Stimulated activated CD8-positive, alpha-beta memory T cell treated with anti-CD3 and anti-CD28 coated beads, Interleukin-4, amount 100 ng/mL, for 4 hours (primary cell): ENCODE measurements around the gene NSF.
"Not testable (repeated sequence)": the region's sequence is repeated elsewhere in the genome, so short reads cannot be mapped to it uniquely, and the experiment has no call there.

ENCODE experiments used
- DNase-seq, 2 donors: peaks; one replicate each; pipeline ENCODE4 v3.0.0-alpha.2; 2020; ENCODE audit warnings: low read depth in 2 of 2, low spot score in 1 of 2

NSF gene

GRCh38 chr17:46699014-46699413, 108.5 kb downstream of the NSF start:
- DNase-seq: not testable (repeated sequence)

GRCh38 chr17:46717999-46718398, 127.5 kb downstream of the NSF start:
- no peak for DNase-seq

GRCh38 chr17:46719891-46720290, 129.4 kb downstream of the NSF start:
- no peak for DNase-seq

- no peak for DNase-seq
Observed at GRCh38 chr17:46720408-46720807, 129.9 kb downstream of the NSF start.

GRCh38 chr17:46722662-46723285, 132.3 kb downstream of the NSF start:
- no peak for DNase-seq

- DNase-seq: no peak
Observed at GRCh38 chr17:46726206-46726605, 135.7 kb downstream of the NSF start.

GRCh38 chr17:46727572-46728348, 137.3 kb downstream of the NSF start:
- no peak for DNase-seq

- no peak for DNase-seq
Observed at GRCh38 chr17:46730026-46730425, 139.6 kb downstream of the NSF start.

- no peak for DNase-seq
Observed at GRCh38 chr17:46730679-46731078, 140.2 kb downstream of the NSF start.

GRCh38 chr17:46732160-46732559, 141.7 kb downstream of the NSF start:
- DNase-seq: no peak

GRCh38 chr17:46732754-46733398, 142.4 kb downstream of the NSF start:
- no peak for DNase-seq

GRCh38 chr17:46733837-46734475, 143.5 kb downstream of the NSF start:
- no peak for DNase-seq

- DNase-seq: no peak
Observed at GRCh38 chr17:46736100-46736499, 145.6 kb downstream of the NSF start.

- DNase-seq: no peak
Observed at GRCh38 chr17:46737326-46737725, 146.9 kb downstream of the NSF start.

- no peak for DNase-seq
Observed at GRCh38 chr17:46738544-46738943, 148.1 kb downstream of the NSF start.

- DNase-seq: no peak
Observed at GRCh38 chr17:46739982-46740381, 149.5 kb downstream of the NSF start.

GRCh38 chr17:46741122-46741730, 150.8 kb downstream of the NSF start:
- DNase-seq: no peak

- no peak for DNase-seq
Observed at GRCh38 chr17:46742565-46743270, 152.2 kb downstream of the NSF start.

GRCh38 chr17:46744441-46744840, 154.0 kb downstream of the NSF start:
- DNase-seq: no peak

- no peak for DNase-seq
Observed at GRCh38 chr17:46745376-46745775, 154.9 kb downstream of the NSF start.

GRCh38 chr17:46751425-46751824, 161.0 kb downstream of the NSF start:
- no peak for DNase-seq
